Mucosa of rectum (tissue), 2 donors: ENCODE results near the gene CNTNAP3.
"Not testable (repeated sequence)": the region's sequence is repeated elsewhere in the genome, so short reads cannot be mapped to it uniquely, and the experiment has no call there.

Experiments used
- H3K27ac ChIP-seq, 2 donors: one replicate each; pipeline ENCODE4 v1.7.0; 2013; ENCODE audit warnings: inconsistent platforms in 2 of 2, low read depth in 2 of 2, low read length in 2 of 2
- H3K27me3 ChIP-seq, 2 donors: one replicate each; pipeline ENCODE4 v1.7.0; 2013; ENCODE audit warnings: low read length in 2 of 2; ENCODE audit not compliant: control insufficient read depth in 2 of 2, insufficient read depth in 2 of 2
- H3K36me3 ChIP-seq, 2 donors: one replicate each; pipeline ENCODE4 v1.7.0; 2013; ENCODE audit warnings: low read length in 2 of 2; ENCODE audit not compliant: control insufficient read depth in 2 of 2, insufficient read depth in 2 of 2
- H3K4me1 ChIP-seq, 2 donors: one replicate each; pipeline ENCODE4 v1.7.0; 2013; ENCODE audit warnings: low read length in 2 of 2, mild to moderate bottlenecking in 1 of 2; ENCODE audit not compliant: control insufficient read depth in 2 of 2, insufficient read depth in 2 of 2
- H3K4me3 ChIP-seq, 2 donors: one replicate each; pipeline ENCODE4 v1.7.0; 2013; ENCODE audit warnings: low read length in 2 of 2
- H3K9ac ChIP-seq, 2 donors: one replicate each; pipeline ENCODE4 v1.7.0; 2013; ENCODE audit warnings: low read length in 2 of 2, low read depth in 1 of 2, mild to moderate bottlenecking in 1 of 2
- H3K9me3 ChIP-seq, 2 donors: one replicate each; pipeline ENCODE4 v1.7.0; 2013; ENCODE audit warnings: low read length in 2 of 2; ENCODE audit not compliant: control insufficient read depth in 2 of 2
- donor health status: healthy.
- donor health status: Normal muscosa, but diverticular disease.

The CNTNAP3 gene

DNA sequence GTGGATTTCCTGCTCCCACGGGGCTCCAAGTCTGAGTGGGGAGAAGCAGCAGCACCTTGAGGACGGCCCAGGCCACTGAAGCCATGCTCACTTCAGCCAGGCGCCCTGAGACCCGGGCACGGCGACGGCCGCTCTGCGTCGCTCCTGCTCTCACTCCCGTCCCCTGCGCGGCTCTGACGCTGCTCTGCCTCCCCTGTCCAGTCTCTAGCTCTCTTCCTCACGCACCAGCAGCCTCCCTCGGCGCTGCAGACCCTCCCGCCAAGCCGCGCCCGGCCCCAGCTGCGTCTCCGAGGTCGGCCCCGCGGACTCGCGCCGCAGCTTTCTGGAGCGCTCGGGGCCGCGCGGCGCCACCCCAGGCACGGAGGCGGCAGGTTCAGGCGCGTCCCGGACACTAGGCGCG lies at the start of gene CNTNAP3:
CNTNAP3 (minus strand) TSS at position 188 of the 400 bp plus-strand sequence; CDS start at position 85, 103 bp downstream.
- H3K27me3 ChIP-seq, H3K4me3 ChIP-seq, H3K9me3 ChIP-seq, H3K9ac ChIP-seq, H3K27ac ChIP-seq, H3K4me1 ChIP-seq, H3K36me3 ChIP-seq: not testable (repeated sequence)

DNA sequence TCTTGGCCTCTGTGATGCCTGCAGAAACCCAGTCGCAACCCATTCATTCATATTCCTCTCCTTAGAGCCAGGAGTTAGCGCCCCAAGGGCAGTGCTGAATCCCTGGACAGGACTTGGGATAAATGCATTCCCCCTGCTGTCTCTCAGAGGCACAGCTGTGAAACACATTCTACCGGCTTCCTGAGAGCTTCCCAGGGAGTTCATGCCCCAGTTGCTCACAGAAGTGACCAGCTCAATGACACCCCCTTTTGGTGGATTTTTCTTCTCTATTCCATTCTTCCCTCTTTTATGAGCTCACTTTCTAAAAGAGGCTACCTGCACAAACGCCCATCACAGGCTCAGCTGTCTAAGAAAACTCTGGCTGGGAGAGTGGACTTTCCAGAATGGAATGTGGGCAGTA lies 8.0 kb downstream of the CNTNAP3 start:
- not testable (repeated sequence) for H3K27me3 ChIP-seq, H3K9ac ChIP-seq, H3K9me3 ChIP-seq, H3K4me1 ChIP-seq, H3K4me3 ChIP-seq, H3K27ac ChIP-seq, H3K36me3 ChIP-seq

DNA sequence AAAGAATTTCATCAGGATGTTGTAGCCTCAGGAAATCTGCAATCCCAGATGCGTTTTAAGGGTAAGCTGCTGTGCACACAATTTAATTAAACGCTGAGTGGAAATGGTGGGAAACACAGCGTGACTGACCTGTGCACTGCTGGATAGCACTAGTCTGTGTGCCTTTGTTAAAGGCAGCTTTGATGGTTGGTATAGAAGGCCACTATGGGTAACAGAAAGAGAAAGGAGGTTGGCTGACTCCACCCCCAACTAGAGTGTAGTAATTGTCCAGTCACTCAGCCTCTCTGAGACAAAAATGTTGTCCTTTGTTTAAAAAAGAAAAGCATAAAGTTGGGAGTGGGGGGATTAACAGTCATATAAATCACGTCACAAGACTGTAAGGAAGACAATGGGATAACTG lies 45.5 kb downstream of the CNTNAP3 start:
- not testable (repeated sequence) for H3K36me3 ChIP-seq, H3K4me1 ChIP-seq, H3K27ac ChIP-seq, H3K9me3 ChIP-seq, H3K27me3 ChIP-seq, H3K4me3 ChIP-seq, H3K9ac ChIP-seq

DNA sequence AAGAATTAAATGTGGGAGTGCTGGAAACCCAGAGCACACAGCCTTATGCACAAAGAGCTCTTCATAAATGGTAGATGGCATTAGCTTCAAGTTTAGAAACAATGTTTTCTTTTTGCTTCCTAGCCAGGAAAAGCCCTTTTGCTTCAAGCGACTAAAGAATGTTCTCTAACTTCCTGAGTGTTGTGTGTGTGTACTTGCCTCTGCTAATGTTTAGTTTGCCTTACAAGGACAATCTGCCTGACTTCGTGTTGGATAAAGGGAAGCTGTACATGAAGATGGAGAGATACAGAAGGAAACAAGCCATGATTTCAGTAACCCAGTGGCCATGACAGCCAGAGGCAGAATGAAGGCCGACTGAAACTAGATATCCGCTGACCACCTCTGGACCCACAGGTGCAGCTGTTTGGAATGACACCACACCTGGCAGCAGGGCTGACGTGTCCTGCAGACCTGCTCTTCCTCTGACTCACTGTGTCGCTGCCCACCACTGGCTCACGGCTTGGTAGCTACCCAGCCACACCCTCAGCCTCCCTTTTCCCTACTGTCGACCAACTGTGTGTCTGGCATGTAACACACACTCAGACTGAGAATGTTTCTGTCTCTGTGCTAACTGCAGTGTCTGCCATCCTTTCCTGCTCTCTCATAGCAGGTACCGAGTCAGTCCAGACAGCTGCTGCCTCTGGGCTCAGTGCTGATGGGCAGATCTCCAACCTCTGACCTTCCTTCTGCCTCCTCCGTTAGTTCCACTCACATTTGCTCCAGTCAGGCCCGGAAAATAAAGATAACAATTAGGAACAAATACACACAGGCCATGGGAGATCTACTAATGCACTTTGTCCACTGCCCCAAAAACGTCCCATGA lies 55.6 kb downstream of the CNTNAP3 start:
- H3K4me1 ChIP-seq, H3K27me3 ChIP-seq, H3K4me3 ChIP-seq, H3K36me3 ChIP-seq, H3K9ac ChIP-seq, H3K9me3 ChIP-seq, H3K27ac ChIP-seq: not testable (repeated sequence)

DNA sequence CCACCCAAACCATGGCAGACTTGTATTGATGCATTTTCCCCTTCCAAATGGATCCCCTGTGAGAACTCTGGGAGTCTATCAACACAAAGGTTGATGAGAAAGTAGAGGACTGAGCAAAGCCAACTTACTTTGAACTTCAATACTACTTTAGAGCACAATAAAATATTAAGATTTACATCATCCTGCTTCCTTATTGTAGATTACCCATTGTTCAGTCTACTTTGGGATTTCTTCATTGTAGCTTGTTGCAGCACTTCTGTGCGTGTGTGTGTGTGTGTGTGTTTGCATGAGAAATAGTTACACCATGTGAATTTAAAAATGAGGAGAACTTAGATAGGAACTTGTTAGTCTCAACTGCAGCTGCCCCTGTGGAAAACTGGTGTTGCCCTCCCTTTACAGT lies 72.0 kb downstream of the CNTNAP3 start:
- H3K4me1 ChIP-seq, H3K9ac ChIP-seq, H3K27me3 ChIP-seq, H3K4me3 ChIP-seq, H3K9me3 ChIP-seq, H3K36me3 ChIP-seq, H3K27ac ChIP-seq: not testable (repeated sequence)

DNA sequence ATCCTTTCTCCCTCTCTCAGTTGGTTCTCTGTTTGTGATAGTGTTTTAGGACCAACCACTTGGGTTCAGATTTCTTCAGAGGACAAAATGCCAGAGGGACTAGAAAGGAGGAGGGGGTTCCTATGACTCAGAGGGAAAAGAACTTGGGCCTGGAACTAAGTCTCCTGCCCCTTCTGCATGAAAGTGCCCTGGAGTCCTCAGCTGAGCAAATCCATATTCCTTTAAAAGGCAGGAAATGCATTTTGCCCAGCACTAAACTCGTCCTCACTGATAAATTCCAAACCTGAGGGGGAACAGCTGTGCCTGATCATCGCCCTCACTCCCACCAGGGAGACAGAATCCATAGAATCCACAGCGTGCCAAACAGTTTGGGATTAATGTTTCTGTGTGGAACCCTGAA lies 78.2 kb downstream of the CNTNAP3 start:
- not testable (repeated sequence) for H3K36me3 ChIP-seq, H3K4me3 ChIP-seq, H3K9me3 ChIP-seq, H3K27ac ChIP-seq, H3K9ac ChIP-seq, H3K4me1 ChIP-seq, H3K27me3 ChIP-seq

- not testable (repeated sequence) for H3K36me3 ChIP-seq
Measured at GRCh38 chr9:39206643-39207042, 81.3 kb downstream of the CNTNAP3 start.

GRCh38 chr9:39205842-39206241 lies 82.1 kb downstream of the CNTNAP3 start:
- not testable (repeated sequence) for H3K9me3 ChIP-seq, H3K36me3 ChIP-seq, H3K4me3 ChIP-seq, H3K4me1 ChIP-seq, H3K27ac ChIP-seq, H3K27me3 ChIP-seq, H3K9ac ChIP-seq

More at GRCh38 chr9:39206643-39207042, 81.3 kb downstream of the CNTNAP3 start:
- H3K9ac ChIP-seq, H3K27me3 ChIP-seq, H3K4me3 ChIP-seq, H3K27ac ChIP-seq, H3K9me3 ChIP-seq, H3K4me1 ChIP-seq: not testable (repeated sequence)

DNA sequence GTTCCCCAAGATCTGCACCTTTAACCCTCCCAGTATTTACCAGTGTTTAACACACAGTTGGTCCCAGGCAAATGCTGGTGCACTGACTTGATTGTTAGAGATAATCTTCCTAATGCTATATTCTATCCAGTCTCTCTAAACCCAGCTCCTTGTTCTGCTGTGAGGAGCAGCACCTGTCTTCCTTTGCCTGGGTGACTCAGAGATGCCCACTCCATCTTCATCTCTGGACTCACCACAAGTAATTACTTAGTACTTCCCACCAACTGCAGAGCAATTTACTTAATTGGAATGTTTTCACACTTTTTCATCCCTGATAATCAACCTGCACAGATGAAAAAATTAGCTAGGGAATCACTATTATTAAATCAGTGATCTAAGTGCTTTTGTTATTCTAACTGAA lies 87.6 kb downstream of the CNTNAP3 start:
- not testable (repeated sequence) for H3K27ac ChIP-seq, H3K9me3 ChIP-seq, H3K4me3 ChIP-seq, H3K36me3 ChIP-seq, H3K27me3 ChIP-seq, H3K4me1 ChIP-seq, H3K9ac ChIP-seq

- H3K27ac ChIP-seq, H3K4me3 ChIP-seq, H3K9me3 ChIP-seq, H3K9ac ChIP-seq, H3K4me1 ChIP-seq, H3K27me3 ChIP-seq, H3K36me3 ChIP-seq: not testable (repeated sequence)
Measured at GRCh38 chr9:39198000-39198709, 89.8 kb downstream of the CNTNAP3 start.
